C1 segment of cervical spinal cord (tissue), 14 donors: ENCODE measurements around the gene BABAM2.
A peak's percentile ranks its signal among the peaks of the same experiment; 100 is the strongest.
"Not testable (repeated sequence)": the region's sequence is repeated elsewhere in the genome, so short reads cannot be mapped to it uniquely, and the experiment has no call there.

Source experiments
- DNase-seq, 14 donors: peaks; one replicate each; lab custom pipeline; 2025; lab: John Stamatoyannopoulos, UW

Gene BABAM2

DNA sequence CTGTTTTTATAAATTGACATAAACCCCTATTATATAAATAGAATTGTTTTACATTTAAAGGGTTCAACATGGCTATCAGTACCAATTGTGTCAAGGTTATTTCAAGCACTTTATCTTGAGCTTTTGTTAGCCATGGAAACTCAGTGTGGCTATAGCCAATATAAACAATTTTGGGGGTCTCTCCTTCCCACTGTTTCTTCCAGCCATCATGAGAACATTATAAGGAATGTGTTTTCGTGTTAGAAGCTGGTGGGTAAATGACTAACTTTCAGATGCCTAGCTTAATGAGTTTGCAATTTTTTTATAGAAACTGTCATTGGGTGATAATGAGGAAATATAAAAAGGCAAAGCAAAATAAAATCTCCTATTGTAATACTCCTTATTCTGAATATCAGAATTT, 348.7 kb downstream of the BABAM2 start:
- DNase-seq = no peak

GRCh38 chr2:28240937-28241336, 350.4 kb downstream of the BABAM2 start:
- DNase-seq = no peak

DNA sequence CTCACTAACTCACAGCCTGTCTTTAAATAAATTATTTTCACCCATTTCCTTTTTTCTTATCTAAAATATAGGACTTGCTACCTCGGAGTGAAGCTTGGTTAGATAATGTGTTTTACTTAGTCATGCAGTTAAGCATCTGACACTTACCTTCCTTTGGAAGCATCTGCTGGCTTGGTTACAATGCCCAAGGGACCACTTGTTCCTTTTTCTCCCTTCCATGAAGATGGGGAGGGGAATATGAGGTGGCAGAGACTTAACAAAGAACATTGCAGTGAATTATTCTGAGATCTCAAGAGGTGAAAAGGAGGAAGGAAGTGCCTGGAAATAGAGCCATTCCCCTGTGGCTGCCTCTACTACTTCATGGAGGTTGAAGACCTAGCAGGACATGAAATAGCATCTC, 356.8 kb downstream of the BABAM2 start:
- no peak for DNase-seq

GRCh38 chr2:28247734-28248133, 357.2 kb downstream of the BABAM2 start:
- no peak for DNase-seq

- DNase-seq = no peak
Observed at GRCh38 chr2:28248511-28248910, 358.0 kb downstream of the BABAM2 start.

- DNase-seq = no peak
Observed at GRCh38 chr2:28250006-28250405, 359.5 kb downstream of the BABAM2 start.

DNA sequence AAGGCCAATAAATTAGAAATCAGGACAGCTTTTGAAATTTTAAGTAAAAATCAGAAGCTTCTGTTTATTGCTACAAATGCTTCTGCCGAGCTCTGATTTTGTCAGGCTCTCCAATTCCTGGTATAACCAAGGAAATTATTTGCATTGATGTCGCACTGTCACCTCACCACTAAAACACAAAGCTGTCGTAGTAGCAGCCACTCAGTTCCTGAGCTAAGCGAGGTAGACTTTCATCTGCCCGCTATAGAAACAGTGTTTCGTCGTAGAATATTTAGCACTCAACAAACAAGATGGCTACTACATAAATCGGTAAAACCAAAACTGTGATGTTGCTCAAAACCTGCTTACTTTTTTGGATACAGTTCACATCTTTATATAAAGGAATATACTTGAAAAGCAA, 360.8 kb downstream of the BABAM2 start:
- no peak for DNase-seq

GRCh38 chr2:28252311-28252710, 361.8 kb downstream of the BABAM2 start:
- DNase-seq = no peak

DNA sequence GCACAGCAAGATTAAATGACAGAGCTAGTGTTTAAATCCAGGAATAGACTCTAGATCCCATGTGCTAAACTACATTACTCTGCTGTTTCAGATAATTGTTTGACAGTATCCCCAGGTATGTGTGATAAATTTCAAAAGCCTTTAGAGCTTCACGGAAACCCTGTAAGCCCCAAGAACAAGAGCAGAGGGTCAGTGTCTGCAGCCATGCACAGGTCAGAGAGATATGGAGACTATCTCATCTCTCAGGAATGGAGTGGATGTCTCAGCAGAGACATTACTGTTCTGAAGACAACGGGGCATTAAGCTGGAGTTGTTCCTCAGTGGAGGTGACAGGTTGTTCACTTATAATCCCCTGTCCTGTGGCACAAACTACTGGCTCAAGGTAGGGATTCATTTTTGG, 363.0 kb downstream of the BABAM2 start:
- DNase-seq = no peak

GRCh38 chr2:28255231-28255630, 364.7 kb downstream of the BABAM2 start:
- DNase-seq = not testable (repeated sequence)

DNA sequence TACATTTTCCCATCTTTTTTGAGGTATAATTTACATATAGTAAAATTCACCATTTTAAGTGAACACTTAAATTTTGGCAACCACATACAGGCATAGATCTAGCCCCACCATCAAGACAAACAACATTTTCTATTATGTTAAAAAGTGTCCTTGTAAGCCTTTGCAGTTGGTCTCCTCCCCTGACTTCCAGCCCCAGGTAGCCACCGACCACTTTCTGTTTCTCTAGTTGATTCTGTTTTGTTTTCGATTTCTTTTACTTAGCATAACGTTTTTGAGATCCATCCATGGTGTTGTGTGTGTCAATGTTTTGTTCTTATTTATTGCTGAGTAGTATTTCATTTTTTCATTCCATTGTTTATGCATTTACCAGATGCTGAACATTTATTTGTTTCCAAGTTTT, 366.7 kb downstream of the BABAM2 start:
- no peak for DNase-seq

- not testable (repeated sequence) for DNase-seq
Observed at GRCh38 chr2:28259226-28259625, 368.7 kb downstream of the BABAM2 start.

DNA sequence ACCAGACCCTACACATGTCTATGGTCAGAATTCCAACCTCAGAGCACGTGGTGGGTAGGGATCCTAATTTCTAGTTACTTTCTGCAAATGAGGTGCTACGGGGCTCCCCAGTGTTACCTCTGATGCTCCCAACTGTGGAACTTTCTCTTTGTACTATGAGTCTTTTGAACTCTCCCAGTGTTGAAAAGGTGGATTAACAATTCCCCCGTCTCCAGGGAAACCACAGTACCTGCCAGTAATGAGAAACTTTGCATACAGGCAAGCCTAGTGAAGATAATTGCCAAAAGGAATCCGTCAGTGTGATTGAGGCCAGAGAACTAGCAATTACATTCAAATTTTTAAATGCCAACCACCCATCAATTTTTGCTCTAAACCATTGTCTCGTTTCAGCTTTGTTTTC, 373.2 kb downstream of the BABAM2 start:
- DNase-seq = no peak

DNA sequence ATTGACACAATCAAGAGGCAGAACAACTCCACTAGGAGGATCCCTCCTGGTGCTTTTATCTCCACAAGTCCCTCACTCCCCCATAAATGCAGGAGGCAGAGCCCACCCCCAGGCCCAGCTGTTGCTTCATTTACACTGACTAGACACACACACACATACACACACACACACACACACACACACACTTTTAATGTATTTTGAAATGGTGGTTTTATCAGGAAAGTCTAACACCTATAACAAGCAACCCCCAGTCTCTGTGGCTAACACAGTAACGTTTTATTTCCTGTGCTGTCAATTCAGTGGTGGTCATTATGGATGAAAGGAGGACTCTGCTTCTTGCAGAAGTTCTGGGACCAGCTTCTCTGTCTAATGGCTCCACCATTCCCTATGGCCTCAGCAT, 376.8 kb downstream of the BABAM2 start:
- DNase-seq = no peak

DNA sequence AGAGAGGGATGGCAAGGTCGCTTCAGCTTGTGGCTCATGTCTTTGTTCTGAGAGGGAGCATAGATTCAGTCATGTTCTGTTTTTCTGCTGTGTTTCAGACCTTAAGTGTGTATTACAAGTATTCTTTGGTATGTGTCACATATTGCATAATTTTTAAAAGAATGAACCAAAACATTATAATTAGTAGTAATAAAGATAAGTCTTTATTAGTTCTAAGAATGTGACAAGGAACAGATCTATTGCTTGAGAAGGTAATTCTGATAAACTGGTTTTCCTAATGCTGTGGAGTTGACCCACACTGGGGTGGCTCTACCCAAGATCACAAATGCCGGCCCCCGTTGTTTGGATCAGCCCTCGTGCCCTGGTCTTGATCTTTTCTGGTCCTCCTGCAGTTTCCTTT, 377.9 kb downstream of the BABAM2 start:
- DNase-seq = no peak

GRCh38 chr2:28269019-28269784, 378.7 kb downstream of the BABAM2 start:
- no peak for DNase-seq

- DNase-seq = peak in 1 of 14 donors; percentile 22
Observed at GRCh38 chr2:28270456-28271152, 380.1 kb downstream of the BABAM2 start.

GRCh38 chr2:28271231-28271918, 380.8 kb downstream of the BABAM2 start:
- DNase-seq = no peak

- DNase-seq = no peak
Observed at GRCh38 chr2:28271919-28272250, 381.4 kb downstream of the BABAM2 start.

- no peak for DNase-seq
Observed at GRCh38 chr2:28273751-28274150, 383.2 kb downstream of the BABAM2 start.

DNA sequence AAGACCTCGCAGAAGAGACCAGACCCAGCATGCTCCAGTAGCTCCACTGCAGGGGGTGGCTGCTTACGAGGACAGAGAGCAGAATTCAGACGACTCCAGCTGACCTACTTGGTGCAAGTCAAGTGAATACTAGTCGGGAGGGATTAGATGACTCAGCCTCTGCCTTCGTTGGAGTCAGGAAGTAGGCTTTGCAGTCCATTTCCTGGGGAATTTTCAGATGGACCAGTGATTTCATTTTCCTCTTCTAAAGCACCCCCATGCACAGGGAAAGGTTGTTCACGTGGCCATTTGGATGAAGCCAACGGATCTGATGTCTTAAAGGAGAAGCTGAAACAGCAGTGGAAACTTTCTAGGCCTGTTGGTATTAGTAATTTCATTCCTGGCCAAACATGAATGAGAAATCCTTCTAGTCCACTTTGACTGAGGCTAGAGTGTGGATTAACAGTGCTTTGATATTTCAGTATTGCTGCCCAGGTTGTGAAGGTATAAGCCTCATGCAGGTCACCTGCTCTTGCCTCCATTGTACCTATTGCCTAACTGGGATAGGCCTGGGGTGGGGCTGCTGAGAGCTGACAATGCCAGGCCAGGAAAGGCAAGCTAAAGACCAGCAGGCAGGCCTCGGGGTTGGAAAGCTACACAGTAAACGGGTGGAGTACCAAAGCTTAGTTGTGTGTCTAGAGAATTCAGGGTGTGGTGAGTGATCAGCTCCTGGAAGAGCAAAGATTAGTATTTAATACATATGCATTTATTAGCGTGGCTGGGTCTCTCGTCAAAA, 384.6 kb downstream of the BABAM2 start:
- DNase-seq = no peak

- no peak for DNase-seq
Observed at GRCh38 chr2:28276076-28276618, 385.6 kb downstream of the BABAM2 start.
